Right lobe of liver (tissue), 4 donors: ENCODE results near the gene IGIP.

ENCODE experiments used
- CTCF ChIP-seq, 4 donors: fragments of 200-600 bp in 3 of 4; fragments of 450-650 bp in 1 of 4; IDR thresholded peaks; one replicate each; pipeline versions ENCODE4 v1.5.1 to v1.8.0; 2016 to 2022; ENCODE audit warnings: antibody characterized with exemption in 4 of 4, mild to moderate bottlenecking in 2 of 4
- POLR2A ChIP-seq: fragments of 450-650 bp; IDR thresholded peaks from one replicate; pipeline ENCODE4 v1.6.1; 2017; ENCODE audit warnings: antibody characterized with exemption, mild to moderate bottlenecking
- donor health status: DM: no; HTN: no; CAD: no.
- donor health status: DM: no; HTN: no; CAD: no.
- donor health status: DM: no; HTN: yes; CAD: no.

DNA sequence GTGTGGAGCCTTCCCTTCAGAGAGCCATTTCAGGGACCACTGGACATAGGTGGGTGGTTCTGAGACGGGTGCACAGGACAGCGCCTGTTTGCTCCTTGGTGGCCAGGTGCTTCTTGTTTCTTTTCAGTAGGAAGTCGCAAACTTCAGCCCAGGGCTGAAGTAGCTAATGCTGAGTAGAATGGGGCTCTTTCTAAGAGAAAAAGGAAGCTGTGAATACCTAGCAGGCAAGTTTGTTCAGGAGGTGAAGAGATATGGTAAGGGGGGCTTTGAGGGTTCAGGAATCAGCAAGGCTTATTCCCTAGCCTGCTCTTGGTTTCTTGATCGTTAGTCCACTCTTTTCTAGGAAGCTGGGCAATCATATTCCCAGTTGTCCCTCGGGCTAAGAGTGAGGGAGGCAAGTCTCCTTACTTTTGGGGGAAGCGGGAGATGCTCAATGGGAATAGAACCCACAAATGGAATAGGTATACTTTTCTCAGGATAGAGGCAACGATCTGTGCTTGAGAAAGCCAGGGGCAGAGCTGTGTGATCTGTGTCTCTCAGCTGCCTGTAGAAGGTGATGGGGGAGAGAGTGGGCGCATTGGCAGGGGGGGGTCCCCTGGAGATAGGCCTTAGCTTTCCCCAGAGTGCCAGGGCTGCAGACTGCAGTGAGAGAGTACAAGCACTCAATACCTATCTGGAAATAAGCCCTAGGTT lies 13.7 kb upstream of the IGIP start:
- TF ChIP-seq CTCF (IDR thresholded peaks at IDR 0.05) (no peak), POLR2A (no peak)
